HL-60 (cell line): ENCODE measurements around the gene COX7A1.
"Not testable (repeated sequence)": the region's sequence is repeated elsewhere in the genome, so short reads cannot be mapped to it uniquely, and the experiment has no call there.

ENCODE experiments used
- DNase-seq, 2 experiments: peaks; one replicate each; pipeline ENCODE4 v3.0.0-alpha.2; 2010 to 2020; ENCODE audit warnings: low read depth in 1 of 2, low spot score in 1 of 2
- H3K27ac ChIP-seq: fragments of 250-450 bp; sonication (Bioruptor Pico); replicated peaks from 2 replicates; pipeline ENCODE4 v1.5.1; 2020; ENCODE audit warnings: mild to moderate bottlenecking, moderate library complexity
- H3K27me3 ChIP-seq: fragments of 250-450 bp; sonication (Bioruptor Pico); 2 replicates; pipeline ENCODE4 v1.5.1; 2021; ENCODE audit warnings: mild to moderate bottlenecking, moderate library complexity; ENCODE audit not compliant: insufficient read depth, poor library complexity, severe bottlenecking
- H3K4me3 ChIP-seq: replicated peaks from 2 replicates; pipeline ENCODE4 v1.5.1; 2011; ENCODE audit warnings: mild to moderate bottlenecking, control low read depth, low read length; ENCODE audit not compliant: insufficient read depth
- CTCF ChIP-seq: IDR thresholded peaks from one replicate; pipeline ENCODE4 v1.5.1; 2011; ENCODE audit warnings: low read length, control low read depth, inconsistent platforms; ENCODE audit not compliant: insufficient read depth
- GABPA ChIP-seq: IDR thresholded peaks from 2 replicates; pipeline ENCODE4 v1.6.1; 2012; ENCODE audit warnings: low read depth
- POLR2AphosphoS5 ChIP-seq: IDR thresholded peaks from 2 replicates; pipeline ENCODE4 v1.6.1; 2012; ENCODE audit warnings: low read depth
- SPI1 ChIP-seq: IDR thresholded peaks from 2 replicates; pipeline ENCODE4 v1.6.1; 2012; ENCODE audit warnings: low read depth, mild to moderate bottlenecking, borderline replicate concordance
- TF ChIP-seq, protein P1 (sequence below): IDR thresholded peaks from 2 replicates; pipeline ENCODE4 v1.6.1; 2012; ENCODE audit warnings: low read depth; ENCODE audit not compliant: insufficient replicate concordance

COX7A1 gene

GRCh38 chr19:36139473-36140303, 12.6 kb downstream of the COX7A1 start, which contains the start of gene CAPNS1:
Gene CAPNS1 (plus strand): TSS chr19:36140066. CDS start chr19:36141012, 946 bp downstream.
- peak within 1 kb of the TSS; percentile 92 for H3K4me3 ChIP-seq
- peak within 1 kb of the TSS; percentile 94 for H3K27ac ChIP-seq
- TF ChIP-seq SPI1 (no peak), POLR2AphosphoS5 (peak; percentile 46), GABPA (peak; percentile 22; the same call in 1 of the 2 replicates), CTCF (no peak)
- TF ChIP-seq, protein P1, sequence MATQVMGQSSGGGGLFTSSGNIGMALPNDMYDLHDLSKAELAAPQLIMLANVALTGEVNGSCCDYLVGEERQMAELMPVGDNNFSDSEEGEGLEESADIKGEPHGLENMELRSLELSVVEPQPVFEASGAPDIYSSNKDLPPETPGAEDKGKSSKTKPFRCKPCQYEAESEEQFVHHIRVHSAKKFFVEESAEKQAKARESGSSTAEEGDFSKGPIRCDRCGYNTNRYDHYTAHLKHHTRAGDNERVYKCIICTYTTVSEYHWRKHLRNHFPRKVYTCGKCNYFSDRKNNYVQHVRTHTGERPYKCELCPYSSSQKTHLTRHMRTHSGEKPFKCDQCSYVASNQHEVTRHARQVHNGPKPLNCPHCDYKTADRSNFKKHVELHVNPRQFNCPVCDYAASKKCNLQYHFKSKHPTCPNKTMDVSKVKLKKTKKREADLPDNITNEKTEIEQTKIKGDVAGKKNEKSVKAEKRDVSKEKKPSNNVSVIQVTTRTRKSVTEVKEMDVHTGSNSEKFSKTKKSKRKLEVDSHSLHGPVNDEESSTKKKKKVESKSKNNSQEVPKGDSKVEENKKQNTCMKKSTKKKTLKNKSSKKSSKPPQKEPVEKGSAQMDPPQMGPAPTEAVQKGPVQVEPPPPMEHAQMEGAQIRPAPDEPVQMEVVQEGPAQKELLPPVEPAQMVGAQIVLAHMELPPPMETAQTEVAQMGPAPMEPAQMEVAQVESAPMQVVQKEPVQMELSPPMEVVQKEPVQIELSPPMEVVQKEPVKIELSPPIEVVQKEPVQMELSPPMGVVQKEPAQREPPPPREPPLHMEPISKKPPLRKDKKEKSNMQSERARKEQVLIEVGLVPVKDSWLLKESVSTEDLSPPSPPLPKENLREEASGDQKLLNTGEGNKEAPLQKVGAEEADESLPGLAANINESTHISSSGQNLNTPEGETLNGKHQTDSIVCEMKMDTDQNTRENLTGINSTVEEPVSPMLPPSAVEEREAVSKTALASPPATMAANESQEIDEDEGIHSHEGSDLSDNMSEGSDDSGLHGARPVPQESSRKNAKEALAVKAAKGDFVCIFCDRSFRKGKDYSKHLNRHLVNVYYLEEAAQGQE = no peak
- DNase-seq = peak; percentile 92 to 95
- H3K27me3 ChIP-seq = no peaks in the 10 kb centered on the region

DNA sequence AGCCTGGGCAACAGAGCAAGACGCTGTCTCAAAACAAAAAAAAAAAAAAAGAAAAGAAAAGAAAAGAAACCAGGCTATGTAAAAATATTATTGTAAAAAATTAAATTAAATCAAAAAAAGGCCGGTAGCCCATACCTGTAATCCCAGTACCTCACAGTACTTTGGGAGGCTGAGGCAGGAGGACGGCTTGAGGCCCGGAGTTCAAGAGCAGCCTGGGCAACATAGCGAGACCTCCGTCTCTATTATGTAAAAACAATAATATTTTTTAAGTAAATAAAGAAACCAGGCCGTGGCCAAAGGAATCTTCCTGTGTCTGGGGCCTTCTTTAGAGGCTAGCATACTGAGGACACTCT, 13.2 kb downstream of the COX7A1 start:
- peak overlapping the region; percentile 94 for H3K27ac ChIP-seq
- H3K27me3 ChIP-seq = no peaks in the 10 kb centered on the region
- no peak for TF ChIP-seq POLR2AphosphoS5
- TF ChIP-seq SPI1 = no peak
- TF ChIP-seq, protein P1 = no peak
- no peak for DNase-seq
- peak overlapping the region; percentile 92 for H3K4me3 ChIP-seq

GRCh38 chr19:36136964-36137686, 15.1 kb downstream of the COX7A1 start:
- Histone ChIP-seq H3K27me3 (no peaks in the 10 kb centered on the region), H3K4me3 (no peak overlapping the region), H3K27ac (no peak overlapping the region)
- TF ChIP-seq CTCF = no peak
- DNase-seq = no peak

- DNase-seq, H3K4me3 ChIP-seq, H3K27me3 ChIP-seq, H3K27ac ChIP-seq: not testable (repeated sequence)
These were observed 17.4 kb downstream of the COX7A1 start for GRCh38 chr19:36134867-36135266.

GRCh38 chr19:36131221-36131620, 21.0 kb downstream of the COX7A1 start:
- not testable (repeated sequence) for H3K27me3 ChIP-seq, H3K27ac ChIP-seq, DNase-seq, H3K4me3 ChIP-seq
